Esophagus muscularis mucosa (tissue), 3 donors: ENCODE data around the gene DAAM2.

Experiments
- CTCF ChIP-seq, 3 experiments: fragments of 200-600 bp in 2 of 3; fragments of 450-650 bp in 1 of 3; sonication (generic) in 2 of 3; IDR thresholded peaks; one replicate each; pipeline ENCODE4 v1.5.1; 2017 to 2019; ENCODE audit warnings: antibody characterized with exemption in 3 of 3, mild to moderate bottlenecking in 2 of 3, moderate library complexity in 1 of 3
- POLR2AphosphoS5 ChIP-seq, 2 donors: sonication (generic); formaldehyde crosslinking; IDR thresholded peaks; one replicate each; pipeline ENCODE4 v1.6.1; 2017; ENCODE audit warnings: antibody characterized with exemption in 2 of 2

- no peak for TF ChIP-seq POLR2AphosphoS5 (IDR thresholded peaks at IDR 0.05)
- no peak for TF ChIP-seq CTCF (IDR thresholded peaks at IDR 0.05)
These were observed 9.5 kb downstream of the DAAM2 start for GRCh38 chr6:39801456-39802251.
